Measurements from ENCODE around the gene MUC2. TPM values are rescaled to one million over a fixed set of nuclear protein-coding genes. Genes with fewer than 3 reads are reported as not detected.

Gene MUC2
- total and polyA plus RNA-seq, 10 of the 15 experiments (the other 5 are each of a cell fraction or from before 2014, with no cell fraction given), result 0.23 TPM; not detected in 9

DNA sequence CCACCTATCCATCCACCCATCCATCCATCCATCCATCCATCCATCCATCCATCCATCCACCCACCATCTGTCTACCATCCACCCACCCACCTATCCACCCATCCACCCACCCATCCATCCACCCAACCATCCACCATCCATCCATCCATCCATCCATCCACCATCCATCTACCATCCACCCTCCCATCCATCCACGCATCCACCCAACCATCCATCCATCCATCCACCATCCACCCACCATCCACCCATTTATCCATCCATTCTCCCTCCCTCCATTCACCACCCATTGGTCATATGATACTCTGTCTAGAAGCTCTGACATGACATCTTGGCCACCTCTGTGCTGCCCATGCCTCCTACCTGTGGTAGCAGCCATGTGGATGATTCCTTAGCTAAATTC lies 31.7 kb downstream of the MUC2 start:
- CTCF ChIA-PET, result no interaction called here
- Histone ChIP-seq H3K27ac (ENCODE audit: control insufficient read depth, insufficient read depth) (no peak overlapping the region), H3K9ac (ENCODE audit: control insufficient read depth, insufficient read depth, low read length) (no peak overlapping the region), H3K9me3 (replicated peaks; ENCODE audit: control insufficient read depth, insufficient read depth, low read length) (no peaks in the 10 kb centered on the region; the same call in 2 of the 3 replicates), H4K20me1 (ENCODE audit: control insufficient read depth, insufficient read depth) (no peaks in the 10 kb centered on the region), H3K27me3 (replicated peaks in 1 of 2; ENCODE audit: control insufficient read depth in 2 of 2, insufficient read depth in 2 of 2, low read length in 1 of 2) (no peaks in the 10 kb centered on the region), H3K4me1 (ENCODE audit: control insufficient read depth, insufficient read depth, low read length) (no peaks in the 10 kb centered on the region), H2AFZ (ENCODE audit: control insufficient read depth, low read depth, low read length) (no peak overlapping the region), H3K79me2 (ENCODE audit: control insufficient read depth, insufficient read depth, low read length) (no peaks in the 10 kb centered on the region), H3K36me3 (ENCODE audit: control insufficient read depth in 2 of 2, insufficient read depth in 2 of 2, low read length in 1 of 2) (no peaks in the 10 kb centered on the region), H3K4me2 (ENCODE audit: control insufficient read depth, insufficient read depth) (no peak overlapping the region), H3K4me3 (no peak overlapping the region)
- SMC1A ChIA-PET (ENCODE audit: uncharacterized antibody, unreplicated experiment), result no interaction called here
- RAD21 ChIA-PET (ENCODE audit: unreplicated experiment), result no interaction called here
- no TSS peak for BruUV-seq (replicated peaks)
- ATAC-seq (no peak), DNase-seq (ENCODE audit: low read depth, low spot score) (no peak), FAIRE-seq (no peak)
- in situ Hi-C loops (cut with MboI), result no loop called here
- no peak for TF ChIP-seq EED (IDR thresholded peaks at IDR 0.05; ENCODE audit: low read depth)
- no peak for TF ChIP-seq EGR1 (IDR thresholded peaks at IDR 0.05; ENCODE audit: borderline replicate concordance in 1 of 2, low read depth in 2 of 2, low read length in 2 of 2)
- TF ChIP-seq NBN (IDR thresholded peaks at IDR 0.05), result no peak
- TF ChIP-seq NRF1 (conservative IDR thresholded peaks at IDR 0.05; ENCODE audit: low read depth, low read length), result no peak
- no peak for TF ChIP-seq SRF (IDR thresholded peaks at IDR 0.05; ENCODE audit: low read depth in 2 of 2, low read length in 2 of 2)
- TF ChIP-seq POU2F2 (IDR thresholded peaks at IDR 0.05; ENCODE audit: borderline replicate concordance, low read depth, low read length), result no peak
- TF ChIP-seq RAD21 (IDR thresholded peaks at IDR 0.05; ENCODE audit: insufficient read depth, low read depth, low read length), result no peak
- TF ChIP-seq HCFC1 (IDR thresholded peaks at IDR 0.05; ENCODE audit: low read length), result no peak
- no peak for TF ChIP-seq SMC3 (IDR thresholded peaks at IDR 0.05; ENCODE audit: borderline replicate concordance, low read length)
- TF ChIP-seq CREB1 (IDR thresholded peaks at IDR 0.05; ENCODE audit: low read depth), result no peak
- TF ChIP-seq, protein P1, sequence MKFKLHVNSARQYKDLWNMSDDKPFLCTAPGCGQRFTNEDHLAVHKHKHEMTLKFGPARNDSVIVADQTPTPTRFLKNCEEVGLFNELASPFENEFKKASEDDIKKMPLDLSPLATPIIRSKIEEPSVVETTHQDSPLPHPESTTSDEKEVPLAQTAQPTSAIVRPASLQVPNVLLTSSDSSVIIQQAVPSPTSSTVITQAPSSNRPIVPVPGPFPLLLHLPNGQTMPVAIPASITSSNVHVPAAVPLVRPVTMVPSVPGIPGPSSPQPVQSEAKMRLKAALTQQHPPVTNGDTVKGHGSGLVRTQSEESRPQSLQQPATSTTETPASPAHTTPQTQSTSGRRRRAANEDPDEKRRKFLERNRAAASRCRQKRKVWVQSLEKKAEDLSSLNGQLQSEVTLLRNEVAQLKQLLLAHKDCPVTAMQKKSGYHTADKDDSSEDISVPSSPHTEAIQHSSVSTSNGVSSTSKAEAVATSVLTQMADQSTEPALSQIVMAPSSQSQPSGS (IDR thresholded peaks at IDR 0.05; ENCODE audit: low read length), result no peak
- TF ChIP-seq WRNIP1 (IDR thresholded peaks at IDR 0.05; ENCODE audit: borderline replicate concordance, low read depth, low read length), result no peak
- TF ChIP-seq YY1 (IDR thresholded peaks at IDR 0.05; ENCODE audit: low read depth, low read length), result no peak
- no peak for TF ChIP-seq NFIC (IDR thresholded peaks at IDR 0.05; ENCODE audit: low read depth, low read length)
- TF ChIP-seq, protein P2, sequence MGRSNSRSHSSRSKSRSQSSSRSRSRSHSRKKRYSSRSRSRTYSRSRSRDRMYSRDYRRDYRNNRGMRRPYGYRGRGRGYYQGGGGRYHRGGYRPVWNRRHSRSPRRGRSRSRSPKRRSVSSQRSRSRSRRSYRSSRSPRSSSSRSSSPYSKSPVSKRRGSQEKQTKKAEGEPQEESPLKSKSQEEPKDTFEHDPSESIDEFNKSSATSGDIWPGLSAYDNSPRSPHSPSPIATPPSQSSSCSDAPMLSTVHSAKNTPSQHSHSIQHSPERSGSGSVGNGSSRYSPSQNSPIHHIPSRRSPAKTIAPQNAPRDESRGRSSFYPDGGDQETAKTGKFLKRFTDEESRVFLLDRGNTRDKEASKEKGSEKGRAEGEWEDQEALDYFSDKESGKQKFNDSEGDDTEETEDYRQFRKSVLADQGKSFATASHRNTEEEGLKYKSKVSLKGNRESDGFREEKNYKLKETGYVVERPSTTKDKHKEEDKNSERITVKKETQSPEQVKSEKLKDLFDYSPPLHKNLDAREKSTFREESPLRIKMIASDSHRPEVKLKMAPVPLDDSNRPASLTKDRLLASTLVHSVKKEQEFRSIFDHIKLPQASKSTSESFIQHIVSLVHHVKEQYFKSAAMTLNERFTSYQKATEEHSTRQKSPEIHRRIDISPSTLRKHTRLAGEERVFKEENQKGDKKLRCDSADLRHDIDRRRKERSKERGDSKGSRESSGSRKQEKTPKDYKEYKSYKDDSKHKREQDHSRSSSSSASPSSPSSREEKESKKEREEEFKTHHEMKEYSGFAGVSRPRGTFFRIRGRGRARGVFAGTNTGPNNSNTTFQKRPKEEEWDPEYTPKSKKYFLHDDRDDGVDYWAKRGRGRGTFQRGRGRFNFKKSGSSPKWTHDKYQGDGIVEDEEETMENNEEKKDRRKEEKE (IDR thresholded peaks at IDR 0.05), result no peak
- TF ChIP-seq, protein P3, sequence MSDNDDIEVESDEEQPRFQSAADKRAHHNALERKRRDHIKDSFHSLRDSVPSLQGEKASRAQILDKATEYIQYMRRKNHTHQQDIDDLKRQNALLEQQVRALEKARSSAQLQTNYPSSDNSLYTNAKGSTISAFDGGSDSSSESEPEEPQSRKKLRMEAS (IDR thresholded peaks at IDR 0.05; ENCODE audit: low read depth, low read length), result no peak
- no peak for TF ChIP-seq NR2C1 (IDR thresholded peaks at IDR 0.05)
- TF ChIP-seq HDAC6 (IDR thresholded peaks at IDR 0.05; ENCODE audit: unreplicated experiment), result no peak
- no peak for TF ChIP-seq GABPA (IDR thresholded peaks at IDR 0.05; ENCODE audit: low read depth)
- no peak for TF ChIP-seq RUNX3 (IDR thresholded peaks at IDR 0.05; ENCODE audit: low read length)
- 80% methylated on average over 1 of the region's 1 CpG for WGBS (ENCODE audit: insufficient coverage, insufficient replicate concordance, low lambda C conversion rate, missing lambda C conversion rate)
- intact Hi-C loops (cut with micrococcal nuclease; ENCODE audit: unreplicated experiment), result no loop called here
- POLR2A ChIA-PET, result no interaction called here
